Ascending aorta (tissue), 2 donors: ENCODE measurements around the gene PRC1. TPM values are rescaled to one million over a fixed set of nuclear protein-coding genes. Genes with fewer than 3 reads are reported as not detected.

ENCODE experiments used
- DNase-seq, 2 donors: peaks; one replicate each; pipeline ENCODE4 v3.0.0-alpha.2; 2019; ENCODE audit warnings: low spot score in 2 of 2
- H3K27ac ChIP-seq, 2 donors: fragments of 200-600 bp; sonication (generic); one replicate each; pipeline ENCODE4 v1.5.1; 2016 to 2017; ENCODE audit warnings: mild to moderate bottlenecking in 1 of 2
- H3K27me3 ChIP-seq: fragments of 200-600 bp; sonication (generic); one replicate; pipeline ENCODE4 v1.5.1; 2017
- H3K36me3 ChIP-seq, 2 donors: fragments of 200-600 bp; sonication (generic); one replicate each; pipeline ENCODE4 v1.5.1; 2016
- H3K4me1 ChIP-seq, 2 donors: fragments of 200-600 bp; sonication (generic); one replicate each; pipeline ENCODE4 v1.5.1; 2016 to 2017; ENCODE audit warnings: mild to moderate bottlenecking in 1 of 2
- H3K4me3 ChIP-seq, 2 donors: fragments of 200-600 bp; sonication (generic); one replicate each; pipeline ENCODE4 v1.5.1; 2016 to 2017; ENCODE audit warnings: mild to moderate bottlenecking in 1 of 2
- H3K9me3 ChIP-seq, 2 donors: fragments of 200-600 bp; sonication (generic); one replicate each; pipeline ENCODE4 v1.5.1; 2016
- CTCF ChIP-seq, 3 experiments: fragments of 200-600 bp in 2 of 3; fragments of 450-650 bp in 1 of 3; sonication (generic) in 2 of 3; IDR thresholded peaks; one replicate each; pipeline ENCODE4 v1.5.1; 2016 to 2019; ENCODE audit warnings: antibody characterized with exemption in 3 of 3, mild to moderate bottlenecking in 1 of 3, moderate library complexity in 1 of 3
- intact Hi-C: fragments of 100-400 bp; cut with DNase I; formaldehyde crosslinking; loops from one replicate; pipeline ENCODE4 v1.15.1; 2023
- total RNA-seq: library from RNA; depleted of rRNA; stranded (reverse); fragments of >200 nt; gene quantifications from one replicate; pipeline ENCODE4 v1.1.0, GENCODE V29; 2016

PRC1 gene
- total RNA-seq, 1 donor from 2014 or later = 29.1 TPM

- Histone ChIP-seq H3K9me3 (no peaks in the 10 kb centered on the region), H3K27ac (no peak overlapping the region), H3K4me3 (no peak overlapping the region), H3K27me3 (no peaks in the 10 kb centered on the region), H3K4me1 (no peaks in the 10 kb centered on the region), H3K36me3 (no peaks in the 10 kb centered on the region)
- intact Hi-C loops = no loop called here
- no peak for DNase-seq
- TF ChIP-seq CTCF (IDR thresholded peaks at IDR 0.05) = no peak
These were observed 6.0 kb downstream of the PRC1 start for GRCh38 chr15:90988296-90988695.

GRCh38 chr15:90987561-90988141, 6.7 kb downstream of the PRC1 start:
- H3K27ac ChIP-seq = no peak overlapping the region
- H3K36me3 ChIP-seq = no peaks in the 10 kb centered on the region
- H3K9me3 ChIP-seq = no peaks in the 10 kb centered on the region
- no peak for TF ChIP-seq CTCF (IDR thresholded peaks at IDR 0.05)
- no peak overlapping the region for H3K4me3 ChIP-seq
- H3K4me1 ChIP-seq = no peaks in the 10 kb centered on the region
- intact Hi-C loops = no loop called here
- no peak for DNase-seq
- no peaks in the 10 kb centered on the region for H3K27me3 ChIP-seq

GRCh38 chr15:90986790-90987507, 7.4 kb downstream of the PRC1 start:
- intact Hi-C loops = no loop called here
- Histone ChIP-seq H3K9me3 (no peaks in the 10 kb centered on the region), H3K27me3 (no peaks in the 10 kb centered on the region), H3K27ac (no peak overlapping the region), H3K36me3 (no peaks in the 10 kb centered on the region), H3K4me1 (no peaks in the 10 kb centered on the region), H3K4me3 (no peak overlapping the region)
- DNase-seq = no peak
- no peak for TF ChIP-seq CTCF (IDR thresholded peaks at IDR 0.05)

GRCh38 chr15:90982135-90982534, 12.2 kb downstream of the PRC1 start:
- no peaks in the 10 kb centered on the region for H3K9me3 ChIP-seq
- no peaks in the 10 kb centered on the region for H3K27me3 ChIP-seq
- H3K27ac ChIP-seq = no peak overlapping the region
- H3K4me3 ChIP-seq = no peak overlapping the region
- DNase-seq = no peak
- TF ChIP-seq CTCF (IDR thresholded peaks at IDR 0.05) = no peak
- H3K4me1 ChIP-seq = no peaks in the 10 kb centered on the region
- peaks cover 0 to 2% of the 10 kb centered on the region in 2 donors for H3K36me3 ChIP-seq
- intact Hi-C loops = no loop called here

GRCh38 chr15:90981681-90982080, 12.7 kb downstream of the PRC1 start:
- DNase-seq = no peak
- no peak overlapping the region for H3K4me3 ChIP-seq
- no peak overlapping the region for H3K27ac ChIP-seq
- H3K36me3 ChIP-seq = peaks cover 0 to 2% of the 10 kb centered on the region in 2 donors
- no peak for TF ChIP-seq CTCF (IDR thresholded peaks at IDR 0.05)
- no peaks in the 10 kb centered on the region for H3K9me3 ChIP-seq
- intact Hi-C loops = no loop called here
- H3K27me3 ChIP-seq = no peaks in the 10 kb centered on the region
- no peaks in the 10 kb centered on the region for H3K4me1 ChIP-seq
